Measurements from ENCODE around the gene OPTN.
A peak's percentile ranks its signal among the peaks of the same experiment; 100 is the strongest.

The OPTN gene

DNA sequence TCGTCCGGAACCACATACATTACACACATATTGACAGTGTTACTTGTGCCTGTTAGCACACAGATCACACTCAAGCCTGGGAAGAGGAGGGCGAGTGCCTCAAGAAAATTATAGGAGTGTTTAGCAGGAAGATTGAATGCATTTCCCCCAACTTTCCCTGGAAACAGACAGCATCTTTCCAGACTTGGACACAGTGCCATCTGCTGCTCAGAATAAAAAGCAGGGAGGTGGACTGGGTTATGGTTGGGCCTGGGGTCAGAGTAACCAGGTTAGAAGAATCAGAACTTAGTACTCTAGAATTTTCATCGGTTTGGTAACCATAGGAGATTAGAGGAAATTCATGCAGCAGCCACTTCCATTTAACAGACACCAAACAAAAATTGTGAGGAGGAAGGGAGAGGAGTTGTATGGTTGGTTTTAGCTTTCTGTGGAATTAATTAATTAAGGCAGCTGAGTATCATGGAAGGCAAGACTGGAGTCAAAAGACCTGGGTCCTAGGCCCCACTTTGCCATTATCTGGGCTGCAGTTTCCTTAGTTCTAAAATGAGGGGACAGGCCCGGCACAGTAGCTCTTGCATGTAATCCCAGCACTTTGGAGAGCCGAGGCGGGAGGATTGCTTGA lies 43.4 kb upstream of the OPTN start:
- H3K4me3 ChIP-seq: no peak overlapping the region
- no peak overlapping the region for H3K27ac ChIP-seq
- TF ChIP-seq, protein P1, sequence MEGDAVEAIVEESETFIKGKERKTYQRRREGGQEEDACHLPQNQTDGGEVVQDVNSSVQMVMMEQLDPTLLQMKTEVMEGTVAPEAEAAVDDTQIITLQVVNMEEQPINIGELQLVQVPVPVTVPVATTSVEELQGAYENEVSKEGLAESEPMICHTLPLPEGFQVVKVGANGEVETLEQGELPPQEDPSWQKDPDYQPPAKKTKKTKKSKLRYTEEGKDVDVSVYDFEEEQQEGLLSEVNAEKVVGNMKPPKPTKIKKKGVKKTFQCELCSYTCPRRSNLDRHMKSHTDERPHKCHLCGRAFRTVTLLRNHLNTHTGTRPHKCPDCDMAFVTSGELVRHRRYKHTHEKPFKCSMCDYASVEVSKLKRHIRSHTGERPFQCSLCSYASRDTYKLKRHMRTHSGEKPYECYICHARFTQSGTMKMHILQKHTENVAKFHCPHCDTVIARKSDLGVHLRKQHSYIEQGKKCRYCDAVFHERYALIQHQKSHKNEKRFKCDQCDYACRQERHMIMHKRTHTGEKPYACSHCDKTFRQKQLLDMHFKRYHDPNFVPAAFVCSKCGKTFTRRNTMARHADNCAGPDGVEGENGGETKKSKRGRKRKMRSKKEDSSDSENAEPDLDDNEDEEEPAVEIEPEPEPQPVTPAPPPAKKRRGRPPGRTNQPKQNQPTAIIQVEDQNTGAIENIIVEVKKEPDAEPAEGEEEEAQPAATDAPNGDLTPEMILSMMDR (IDR thresholded peaks at IDR 0.05): peak; percentile 54 to 58
- no peak for DNase-seq
- no peaks in the 10 kb centered on the region for H3K4me1 ChIP-seq
- intact Hi-C loops (cut with DNase I; ENCODE audit: low total_unique reads): loop anchor here (5.0 kb wide), 1 partner anchor 274 kb away; no protein-coding TSS in a partner anchor
- H3K36me3 ChIP-seq: no peaks in the 10 kb centered on the region
- no peaks in the 10 kb centered on the region for H3K27me3 ChIP-seq
- no peaks in the 10 kb centered on the region for H3K9me3 ChIP-seq

DNA sequence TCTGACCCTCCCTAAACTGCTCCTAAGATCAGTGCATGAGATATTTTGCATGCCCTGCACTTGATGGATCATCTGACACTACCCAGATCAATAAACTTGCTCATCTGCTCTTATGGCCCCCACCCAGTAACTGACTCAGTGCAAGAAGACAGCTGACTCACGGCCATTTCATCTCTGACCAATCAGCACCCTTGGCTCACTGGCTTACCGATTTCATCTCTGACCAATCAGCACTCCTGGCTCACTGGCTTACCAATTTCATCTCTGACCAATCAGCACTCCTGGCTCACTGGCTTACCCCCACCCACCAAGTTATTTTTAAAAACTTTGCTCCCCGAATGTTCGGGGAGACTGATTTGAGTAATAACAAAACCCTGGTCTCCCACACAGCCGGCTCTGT lies 37.2 kb upstream of the OPTN start:
- Histone ChIP-seq H3K27me3 (no peaks in the 10 kb centered on the region), H3K4me3 (no peak overlapping the region), H3K36me3 (no peaks in the 10 kb centered on the region), H3K4me1 (no peaks in the 10 kb centered on the region), H3K27ac (no peak overlapping the region), H3K9me3 (no peaks in the 10 kb centered on the region)
- intact Hi-C loops (cut with DNase I; ENCODE audit: low total_unique reads): no loop called here
- no peak for DNase-seq
- TF ChIP-seq, protein P1 (IDR thresholded peaks at IDR 0.05): no peak

DNA sequence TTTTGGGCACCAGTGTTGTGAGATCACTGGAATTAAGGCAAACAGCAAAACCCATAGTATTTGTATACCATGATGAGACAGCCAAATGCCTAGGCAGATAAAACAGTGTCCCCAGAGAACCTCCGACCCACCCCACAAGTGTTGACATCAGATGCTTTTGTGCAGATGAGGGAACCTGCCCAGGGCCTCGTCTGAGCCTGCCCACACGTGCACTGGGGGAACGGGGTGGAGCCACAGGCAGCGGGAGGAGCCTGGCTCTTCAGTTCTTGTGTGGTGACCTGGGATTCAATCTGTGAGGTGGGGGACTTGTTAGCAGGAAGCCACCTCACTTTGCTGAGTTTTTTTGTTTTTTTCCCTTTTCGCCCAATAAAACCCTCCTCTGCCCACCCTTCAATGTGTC lies 33.4 kb upstream of the OPTN start:
- TF ChIP-seq, protein P1 (IDR thresholded peaks at IDR 0.05): no peak
- Histone ChIP-seq H3K4me1 (no peaks in the 10 kb centered on the region), H3K4me3 (no peak overlapping the region), H3K36me3 (no peaks in the 10 kb centered on the region), H3K27me3 (no peaks in the 10 kb centered on the region), H3K27ac (no peak overlapping the region), H3K9me3 (no peaks in the 10 kb centered on the region)
- intact Hi-C loops (cut with DNase I; ENCODE audit: low total_unique reads): no loop called here
- DNase-seq: no peak

DNA sequence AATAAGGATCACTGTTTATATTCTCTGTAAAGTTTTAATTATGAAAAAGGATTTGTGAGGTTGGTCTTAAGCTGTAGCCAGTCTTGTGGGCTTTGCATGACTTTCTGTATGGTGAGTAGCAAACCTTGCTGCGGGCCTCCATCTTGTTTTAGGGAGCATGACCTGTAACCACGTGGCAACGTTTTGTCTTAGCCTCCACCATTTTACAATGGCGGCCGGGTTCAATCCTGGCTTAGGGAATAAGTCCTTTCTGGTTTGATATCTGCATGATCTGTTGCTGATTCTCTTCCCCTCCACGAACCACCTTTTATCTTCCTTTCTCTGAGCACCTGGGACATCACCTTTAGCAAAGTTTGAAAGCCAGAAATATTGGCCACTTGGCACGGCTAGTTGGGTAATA lies 32.5 kb upstream of the OPTN start:
- intact Hi-C loops (cut with DNase I; ENCODE audit: low total_unique reads): no loop called here
- no peaks in the 10 kb centered on the region for H3K4me1 ChIP-seq
- TF ChIP-seq, protein P1 (IDR thresholded peaks at IDR 0.05): no peak
- H3K27me3 ChIP-seq: no peaks in the 10 kb centered on the region
- H3K9me3 ChIP-seq: no peaks in the 10 kb centered on the region
- no peak overlapping the region for H3K27ac ChIP-seq
- no peaks in the 10 kb centered on the region for H3K36me3 ChIP-seq
- DNase-seq: no peak
- H3K4me3 ChIP-seq: no peak overlapping the region

DNA sequence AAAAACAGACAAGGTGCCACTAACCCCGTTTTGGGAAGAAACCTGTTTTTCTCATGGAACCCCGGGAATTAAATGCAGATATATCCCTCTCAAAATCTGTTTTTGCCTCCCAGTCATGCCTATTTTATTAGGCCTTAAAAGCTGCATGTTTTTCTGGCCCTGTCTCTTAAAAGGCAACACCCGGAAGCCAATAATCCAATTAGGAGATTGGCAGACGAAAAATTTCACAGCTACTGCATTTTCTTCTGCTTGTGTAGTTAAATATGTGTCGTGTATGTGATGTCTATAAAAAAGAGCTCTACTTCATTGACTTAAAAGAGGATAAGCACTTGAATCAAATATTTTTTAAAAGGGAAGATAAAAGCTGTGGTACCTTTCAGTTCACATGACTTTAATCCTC lies 31.9 kb upstream of the OPTN start:
- H3K27me3 ChIP-seq: no peaks in the 10 kb centered on the region
- H3K27ac ChIP-seq: no peak overlapping the region
- H3K4me3 ChIP-seq: no peak overlapping the region
- no peaks in the 10 kb centered on the region for H3K36me3 ChIP-seq
- TF ChIP-seq, protein P1 (IDR thresholded peaks at IDR 0.05): no peak
- intact Hi-C loops (cut with DNase I; ENCODE audit: low total_unique reads): no loop called here
- no peak for DNase-seq
- H3K9me3 ChIP-seq: no peaks in the 10 kb centered on the region
- H3K4me1 ChIP-seq: no peaks in the 10 kb centered on the region

DNA sequence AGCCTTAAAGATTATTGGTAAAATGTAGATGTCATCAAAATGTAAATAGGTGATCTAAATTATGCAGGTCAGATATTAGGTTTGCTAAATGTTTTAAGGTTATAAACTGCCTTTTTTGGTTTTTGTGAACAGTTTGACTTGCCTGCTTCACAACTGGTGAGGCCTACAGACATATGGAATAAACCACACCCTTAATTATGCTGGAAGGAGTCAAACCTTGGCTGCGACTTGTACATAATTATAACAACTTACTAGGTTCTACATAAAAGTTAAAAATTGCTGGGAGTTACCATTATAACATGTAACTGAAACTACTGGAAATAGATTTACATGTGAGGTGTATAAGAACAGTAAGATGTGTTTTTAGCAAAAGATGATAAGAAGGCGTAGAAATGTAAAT lies 31.5 kb upstream of the OPTN start:
- no peaks in the 10 kb centered on the region for H3K36me3 ChIP-seq
- no peak overlapping the region for H3K4me3 ChIP-seq
- intact Hi-C loops (cut with DNase I; ENCODE audit: low total_unique reads): no loop called here
- H3K27ac ChIP-seq: no peak overlapping the region
- no peaks in the 10 kb centered on the region for H3K4me1 ChIP-seq
- DNase-seq: no peak
- no peaks in the 10 kb centered on the region for H3K27me3 ChIP-seq
- TF ChIP-seq, protein P1 (IDR thresholded peaks at IDR 0.05): no peak
- no peaks in the 10 kb centered on the region for H3K9me3 ChIP-seq
